Measurements from ENCODE around the gene MKLN1.

The MKLN1 gene

DNA sequence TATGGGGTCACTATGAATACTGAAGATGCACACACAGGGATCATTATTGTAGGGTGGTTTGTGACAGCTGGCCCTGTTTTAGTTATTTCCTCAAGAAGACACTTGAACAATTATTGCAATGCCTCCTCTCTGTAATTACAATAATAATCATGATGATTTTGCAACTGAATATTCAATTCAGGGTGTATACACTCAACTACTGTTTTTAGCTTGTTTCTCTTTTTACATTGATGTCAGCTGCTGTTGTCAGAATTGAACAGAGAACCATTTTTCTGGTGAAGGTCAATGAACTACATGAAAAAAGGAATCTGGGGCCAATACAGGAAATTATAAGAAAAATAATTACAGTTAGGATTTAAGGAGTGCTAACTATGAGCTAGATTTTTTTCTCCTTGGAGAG lies 28.6 kb upstream of the MKLN1 start:
- no peak for DNase-seq
- no peak overlapping the region for H3K4me3 ChIP-seq (ENCODE audit: low read depth, low read length)
- H3K27me3 ChIP-seq (replicated peaks), result no peaks in the 10 kb centered on the region
- in situ Hi-C loops (cut with HindIII; ENCODE audit: low pct_ligation_motif_present, low sequenced_read_pairs), result no loop called here
- no peaks in the 10 kb centered on the region for H3K36me3 ChIP-seq (replicated peaks)
- TF ChIP-seq, protein P1, sequence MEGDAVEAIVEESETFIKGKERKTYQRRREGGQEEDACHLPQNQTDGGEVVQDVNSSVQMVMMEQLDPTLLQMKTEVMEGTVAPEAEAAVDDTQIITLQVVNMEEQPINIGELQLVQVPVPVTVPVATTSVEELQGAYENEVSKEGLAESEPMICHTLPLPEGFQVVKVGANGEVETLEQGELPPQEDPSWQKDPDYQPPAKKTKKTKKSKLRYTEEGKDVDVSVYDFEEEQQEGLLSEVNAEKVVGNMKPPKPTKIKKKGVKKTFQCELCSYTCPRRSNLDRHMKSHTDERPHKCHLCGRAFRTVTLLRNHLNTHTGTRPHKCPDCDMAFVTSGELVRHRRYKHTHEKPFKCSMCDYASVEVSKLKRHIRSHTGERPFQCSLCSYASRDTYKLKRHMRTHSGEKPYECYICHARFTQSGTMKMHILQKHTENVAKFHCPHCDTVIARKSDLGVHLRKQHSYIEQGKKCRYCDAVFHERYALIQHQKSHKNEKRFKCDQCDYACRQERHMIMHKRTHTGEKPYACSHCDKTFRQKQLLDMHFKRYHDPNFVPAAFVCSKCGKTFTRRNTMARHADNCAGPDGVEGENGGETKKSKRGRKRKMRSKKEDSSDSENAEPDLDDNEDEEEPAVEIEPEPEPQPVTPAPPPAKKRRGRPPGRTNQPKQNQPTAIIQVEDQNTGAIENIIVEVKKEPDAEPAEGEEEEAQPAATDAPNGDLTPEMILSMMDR (IDR thresholded peaks at IDR 0.05; ENCODE audit: low read depth, low read length, missing control alignments), result no peak
- H3K27ac ChIP-seq, result no peak overlapping the region

DNA sequence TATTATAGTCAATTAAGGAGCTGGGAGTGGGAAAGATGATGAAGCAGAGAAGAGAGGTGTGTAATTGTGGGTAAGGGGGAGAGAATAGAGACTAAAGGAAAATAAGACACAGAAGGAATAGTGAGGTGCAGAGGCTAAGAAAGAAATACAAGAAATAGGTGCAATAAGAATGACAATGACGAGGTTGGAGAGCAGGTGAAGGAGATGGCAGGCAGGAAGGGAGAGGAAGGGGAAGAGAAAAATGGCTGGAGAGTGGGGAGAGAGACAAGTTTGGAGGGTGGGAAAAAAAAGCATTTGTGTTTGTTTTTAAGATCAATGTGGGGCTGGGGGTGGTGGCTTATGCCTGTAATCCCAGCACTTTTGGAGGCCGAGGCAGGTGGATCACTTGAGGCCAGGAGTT lies 27.6 kb upstream of the MKLN1 start:
- no peaks in the 10 kb centered on the region for H3K27me3 ChIP-seq (replicated peaks)
- TF ChIP-seq, protein P1 (IDR thresholded peaks at IDR 0.05; ENCODE audit: low read depth, low read length, missing control alignments), result no peak
- in situ Hi-C loops (cut with HindIII; ENCODE audit: low pct_ligation_motif_present, low sequenced_read_pairs), result no loop called here
- H3K36me3 ChIP-seq (replicated peaks), result no peaks in the 10 kb centered on the region
- no peak overlapping the region for H3K27ac ChIP-seq
- no peak for DNase-seq
- no peak overlapping the region for H3K4me3 ChIP-seq (ENCODE audit: low read depth, low read length)

DNA sequence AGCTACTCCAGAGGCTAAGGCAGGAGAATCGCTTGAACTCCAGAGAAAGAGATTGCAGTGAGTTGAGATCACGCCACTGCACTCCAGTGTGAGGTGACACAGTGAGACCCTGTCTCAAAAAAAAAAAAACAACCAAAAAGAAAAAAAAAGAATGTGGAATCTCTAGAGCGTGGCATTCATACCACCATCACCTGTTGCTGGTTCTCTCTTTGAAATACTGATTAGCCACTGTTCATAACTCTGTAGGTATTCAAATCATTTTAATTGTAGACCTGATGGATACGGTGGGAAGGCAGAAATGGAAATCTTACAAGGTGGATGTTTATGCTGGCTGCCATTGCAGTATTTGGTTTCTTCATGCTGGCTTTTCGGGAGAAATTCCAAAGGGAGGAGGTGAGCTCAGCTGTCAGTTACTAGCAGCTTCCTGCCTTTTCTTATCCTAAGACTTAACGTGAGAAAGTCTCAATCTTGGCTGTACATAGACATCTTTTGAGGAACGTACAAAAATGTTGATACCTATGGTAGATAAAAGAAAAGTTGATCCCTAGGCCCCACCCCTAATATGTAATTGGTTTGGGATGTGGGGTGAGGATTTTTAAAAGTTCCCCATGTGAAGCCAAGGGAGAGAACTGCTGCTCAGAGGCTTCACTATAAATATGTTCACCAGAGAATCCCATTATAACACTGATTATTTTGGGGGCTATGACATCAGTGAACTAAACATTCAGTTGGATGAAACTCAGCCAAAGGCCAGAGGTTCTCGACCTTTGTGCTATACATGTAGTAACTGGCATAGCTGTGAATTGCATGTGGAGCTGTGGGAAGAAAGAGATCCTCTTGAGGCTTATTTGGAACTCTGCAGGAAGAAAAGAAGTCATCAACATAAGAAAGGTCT lies 26.9 kb upstream of the MKLN1 start:
- H3K4me3 ChIP-seq (ENCODE audit: low read depth, low read length), result no peak overlapping the region
- no peak for DNase-seq
- in situ Hi-C loops (cut with HindIII; ENCODE audit: low pct_ligation_motif_present, low sequenced_read_pairs), result no loop called here
- H3K27ac ChIP-seq, result no peak overlapping the region
- H3K36me3 ChIP-seq (replicated peaks), result no peaks in the 10 kb centered on the region
- TF ChIP-seq, protein P1 (IDR thresholded peaks at IDR 0.05; ENCODE audit: low read depth, low read length, missing control alignments), result no peak
- H3K27me3 ChIP-seq (replicated peaks), result no peaks in the 10 kb centered on the region

DNA sequence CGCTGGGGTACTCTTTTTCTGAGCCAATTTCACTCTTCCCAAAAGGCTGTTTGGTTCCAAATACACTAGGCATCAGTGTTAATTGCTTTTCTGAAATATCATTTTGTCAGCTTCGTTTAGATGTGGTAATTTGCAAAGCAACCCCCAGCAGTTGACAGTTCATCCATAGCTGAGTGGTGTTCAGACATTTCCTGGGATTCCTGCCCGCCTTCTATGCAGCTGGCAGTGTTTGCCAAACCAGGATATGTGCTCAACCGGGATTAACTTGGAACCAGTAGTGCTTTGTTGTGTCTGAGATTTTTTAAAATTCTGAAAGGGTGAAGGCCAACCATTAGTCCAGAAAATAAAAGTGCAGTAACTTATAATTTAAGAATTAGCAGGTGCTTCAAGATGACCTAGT lies 25.2 kb upstream of the MKLN1 start:
- Histone ChIP-seq H3K4me3 (ENCODE audit: low read depth, low read length) (no peak overlapping the region), H3K27me3 (replicated peaks) (no peaks in the 10 kb centered on the region), H3K27ac (no peak overlapping the region), H3K36me3 (replicated peaks) (no peaks in the 10 kb centered on the region)
- in situ Hi-C loops (cut with HindIII; ENCODE audit: low pct_ligation_motif_present, low sequenced_read_pairs), result no loop called here
- TF ChIP-seq, protein P1 (IDR thresholded peaks at IDR 0.05; ENCODE audit: low read depth, low read length, missing control alignments), result no peak
- DNase-seq, result no peak

DNA sequence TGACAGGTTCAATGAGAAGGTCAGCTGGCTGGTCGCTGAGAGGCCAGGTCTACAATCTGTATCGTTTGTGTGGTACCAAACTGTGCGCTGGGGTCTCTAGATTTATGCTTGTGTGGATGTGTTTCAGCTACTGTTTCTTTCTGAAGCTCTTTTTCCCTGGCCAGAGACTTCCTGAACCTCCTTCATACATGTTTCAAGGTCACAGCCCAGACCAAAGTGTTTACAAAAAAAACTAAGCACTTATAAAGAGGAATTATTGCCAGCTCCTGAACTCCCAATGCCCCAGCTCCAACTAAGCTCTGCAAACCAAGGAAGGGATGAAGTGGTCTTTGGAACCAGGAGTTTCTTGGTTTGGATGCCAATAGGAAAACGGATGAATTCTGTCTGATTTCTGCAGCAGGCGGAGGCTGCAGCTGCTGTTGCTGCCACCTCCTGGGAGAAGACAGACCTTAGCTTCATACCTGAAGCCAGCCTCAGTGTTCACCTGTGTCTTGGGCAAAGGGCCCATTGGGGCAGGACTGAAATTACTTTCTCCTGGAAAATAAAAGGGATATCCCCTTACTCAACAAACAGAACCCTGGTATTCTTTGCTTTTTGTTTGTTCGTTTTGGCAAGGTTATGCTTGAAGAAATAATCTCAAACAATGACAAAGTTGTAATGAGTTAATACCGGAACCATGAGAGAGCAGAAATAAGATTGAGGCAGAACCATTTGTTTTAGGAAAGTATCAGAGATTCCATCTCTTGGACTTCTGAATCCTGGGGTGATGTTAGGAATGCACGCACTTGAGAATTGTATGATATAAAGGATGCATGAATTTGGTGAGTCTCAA lies 24.6 kb upstream of the MKLN1 start:
- TF ChIP-seq, protein P1 (IDR thresholded peaks at IDR 0.05; ENCODE audit: low read depth, low read length, missing control alignments), result peak; percentile 78
- Histone ChIP-seq H3K27ac (no peak overlapping the region), H3K36me3 (replicated peaks) (no peaks in the 10 kb centered on the region), H3K27me3 (replicated peaks) (no peaks in the 10 kb centered on the region), H3K4me3 (ENCODE audit: low read depth, low read length) (no peak overlapping the region)
- DNase-seq, result no peak
- in situ Hi-C loops (cut with HindIII; ENCODE audit: low pct_ligation_motif_present, low sequenced_read_pairs), result no loop called here
